SHP77 (cell line): ENCODE data around the gene PLPP7.
A peak's percentile ranks its signal among the peaks of the same experiment; 100 is the strongest.
"Not testable (repeated sequence)": the region's sequence is repeated elsewhere in the genome, so short reads cannot be mapped to it uniquely, and the experiment has no call there.

Experiments
- DNase-seq, 2 experiments: peaks; one replicate each; lab custom pipeline; 2025; lab: John Stamatoyannopoulos, UW

Gene PLPP7

GRCh38 chr9:131266266-131267229 lies 23.0 kb upstream of the PLPP7 start:
- no peak for DNase-seq

GRCh38 chr9:131270171-131271015 lies 19.1 kb upstream of the PLPP7 start:
- no peak for DNase-seq

GRCh38 chr9:131271016-131271273 lies 18.6 kb upstream of the PLPP7 start:
- not testable (repeated sequence) for DNase-seq

- no peak for DNase-seq
Measured at GRCh38 chr9:131271506-131271931, 18.0 kb upstream of the PLPP7 start.

- no peak for DNase-seq
Measured at GRCh38 chr9:131272212-131272611, 17.3 kb upstream of the PLPP7 start.

- no peak for DNase-seq
Measured at GRCh38 chr9:131273146-131273855, 16.2 kb upstream of the PLPP7 start.

- DNase-seq, result no peak
Measured at GRCh38 chr9:131273856-131274673, 15.5 kb upstream of the PLPP7 start.

GRCh38 chr9:131274674-131275331 lies 14.7 kb upstream of the PLPP7 start:
- DNase-seq, result no peak

GRCh38 chr9:131275332-131276093 lies 14.0 kb upstream of the PLPP7 start:
- DNase-seq, result no peak

GRCh38 chr9:131276094-131276888 lies 13.2 kb upstream of the PLPP7 start, which contains the start of gene FAM78A:
Gene FAM78A, minus strand, starts transcription at chr9:131276510. Its CDS starts 331 bp downstream, at chr9:131276179.
- DNase-seq, result no peak

- no peak for DNase-seq
Measured at GRCh38 chr9:131276891-131277286, 12.6 kb upstream of the PLPP7 start.

GRCh38 chr9:131277287-131277909 lies 12.1 kb upstream of the PLPP7 start:
- no peak for DNase-seq

- peak; percentile 89 to 95 for DNase-seq
Measured at GRCh38 chr9:131277910-131278701, 11.4 kb upstream of the PLPP7 start.

GRCh38 chr9:131278702-131279111 lies 10.8 kb upstream of the PLPP7 start:
- no peak for DNase-seq

- no peak for DNase-seq
Measured at GRCh38 chr9:131279196-131279862, 10.2 kb upstream of the PLPP7 start.

- DNase-seq, result no peak
Measured at GRCh38 chr9:131279863-131280570, 9.5 kb upstream of the PLPP7 start.

GRCh38 chr9:131280660-131281059 lies 8.9 kb upstream of the PLPP7 start:
- no peak for DNase-seq
